HTERT RPE-1 (cell line): Measurements from ENCODE around the gene TFDP1.

ENCODE experiments used
- in situ Hi-C: fragments of 300-500 bp; cut with MboI; formaldehyde crosslinking; loops from 4 replicates; pipeline ENCODE4 v1.14.3; 2020; ENCODE audit warnings: low sequenced_read_pairs

The TFDP1 gene

GRCh38 chr13:113628291-113629270 is 44.0 kb downstream of the TFDP1 start:
- in situ Hi-C loops = no loop called here

- in situ Hi-C loops = no loop called here
Measured at GRCh38 chr13:113629866-113630265, 45.3 kb downstream of the TFDP1 start.

GRCh38 chr13:113630296-113630695 is 45.7 kb downstream of the TFDP1 start:
- in situ Hi-C loops = no loop called here

GRCh38 chr13:113630804-113631203 is 46.3 kb downstream of the TFDP1 start:
- in situ Hi-C loops = no loop called here

- in situ Hi-C loops = no loop called here
Measured at GRCh38 chr13:113631341-113632095, 47.0 kb downstream of the TFDP1 start.

- in situ Hi-C loops = no loop called here
Measured at GRCh38 chr13:113632706-113633484, 48.3 kb downstream of the TFDP1 start.

- in situ Hi-C loops = no loop called here
Measured at GRCh38 chr13:113633485-113633873, 48.9 kb downstream of the TFDP1 start.

GRCh38 chr13:113634279-113635047 is 49.9 kb downstream of the TFDP1 start:
- in situ Hi-C loops = no loop called here

GRCh38 chr13:113635048-113635420 is 50.5 kb downstream of the TFDP1 start:
- in situ Hi-C loops = no loop called here

- in situ Hi-C loops = no loop called here
Measured at GRCh38 chr13:113635709-113636108, 51.2 kb downstream of the TFDP1 start.

- in situ Hi-C loops = no loop called here
Measured at GRCh38 chr13:113636266-113636963, 51.9 kb downstream of the TFDP1 start.

- in situ Hi-C loops = no loop called here
Measured at GRCh38 chr13:113637262-113638160, 53.0 kb downstream of the TFDP1 start.

GRCh38 chr13:113638173-113638746 is 53.7 kb downstream of the TFDP1 start:
- in situ Hi-C loops = no loop called here

GRCh38 chr13:113638806-113639205 is 54.3 kb downstream of the TFDP1 start:
- in situ Hi-C loops = no loop called here

- in situ Hi-C loops = no loop called here
Measured at GRCh38 chr13:113639616-113640262, 55.2 kb downstream of the TFDP1 start.

- in situ Hi-C loops = no loop called here
Measured at GRCh38 chr13:113641426-113641825, 56.9 kb downstream of the TFDP1 start.

- in situ Hi-C loops = no loop called here
Measured at GRCh38 chr13:113642563-113642962, 58.0 kb downstream of the TFDP1 start.

GRCh38 chr13:113643593-113643992 is 59.0 kb downstream of the TFDP1 start:
- in situ Hi-C loops = no loop called here
